Dendritic cell treated with granulocyte-macrophage colony-stimulating factor and Interleukin-4, amounts not matched to agents 40 ng/mL and 50 ng/mL, for 4 days (primary cell): ENCODE data around the gene RELB.
"Not testable (repeated sequence)": the region's sequence is repeated elsewhere in the genome, so short reads cannot be mapped to it uniquely, and the experiment has no call there.

Experiments
- H3K27ac Mint-ChIP-seq: one replicate; pipeline ENCODE4 v1.8.0; 2022; ENCODE audit warnings: mild to moderate bottlenecking, mixed read lengths
- H3K27me3 Mint-ChIP-seq: one replicate; pipeline ENCODE4 v1.8.0; 2022; ENCODE audit warnings: mild to moderate bottlenecking, mixed read lengths
- H3K36me3 Mint-ChIP-seq: one replicate; pipeline ENCODE4 v1.8.0; 2022; ENCODE audit warnings: low read depth, mixed read lengths
- H3K4me1 Mint-ChIP-seq: one replicate; pipeline ENCODE4 v1.8.0; 2022; ENCODE audit warnings: low read depth, mixed read lengths
- H3K4me3 Mint-ChIP-seq: one replicate; pipeline ENCODE4 v1.8.0; 2022; ENCODE audit warnings: mild to moderate bottlenecking, moderate library complexity, mixed read lengths
- H3K9me3 Mint-ChIP-seq: one replicate; pipeline ENCODE4 v1.8.0; 2022; ENCODE audit warnings: mixed read lengths
- intact Hi-C: fragments of 100-400 bp; cut with micrococcal nuclease; formaldehyde crosslinking; loops from one replicate; pipeline ENCODE4 v1.15.0; 2022

RELB gene

GRCh38 chr19:45001087-45001739 lies at the start of gene RELB:
Gene RELB (plus strand): TSS chr19:45001464. CDS start chr19:45001580, 116 bp downstream.
- peaks cover 49% of the 10 kb centered on the region for H3K36me3 Mint-ChIP-seq
- H3K27me3 Mint-ChIP-seq = peaks cover 4% of the 10 kb centered on the region
- peak within 1 kb of the TSS; percentile 93 for H3K4me3 Mint-ChIP-seq
- H3K4me1 Mint-ChIP-seq = peaks cover 19% of the 10 kb centered on the region
- H3K27ac Mint-ChIP-seq = peak within 1 kb of the TSS; percentile 100
- H3K9me3 Mint-ChIP-seq = no peaks in the 10 kb centered on the region
- intact Hi-C loops = loop anchor here (5.0 kb wide), 2 partner anchors 49 to 176 kb away; partner anchors contain the start of genes BLOC1S3 and TRAPPC6A

GRCh38 chr19:44954278-44954648 lies 47.0 kb upstream of the RELB start:
- Mint-ChIP-seq H3K4me3 (peak overlapping the region; percentile 94), H3K36me3 (peaks cover 41% of the 10 kb centered on the region), H3K27ac (peak overlapping the region; percentile 95), H3K27me3 (no peaks in the 10 kb centered on the region), H3K4me1 (peaks cover 42% of the 10 kb centered on the region), H3K9me3 (no peaks in the 10 kb centered on the region)
- intact Hi-C loops = loop anchor here (2.0 to 5.0 kb wide), 2 partner anchors 48 to 63 kb away; partner anchors contain the start of genes RELB and TOMM40

GRCh38 chr19:44954649-44955504 lies 46.4 kb upstream of the RELB start, which contains the start of gene CLPTM1:
Gene CLPTM1 (plus strand): TSS chr19:44955380. CDS start chr19:44955396, 16 bp downstream.
- Mint-ChIP-seq H3K9me3 (no peaks in the 10 kb centered on the region), H3K36me3 (peaks cover 43% of the 10 kb centered on the region), H3K27me3 (no peaks in the 10 kb centered on the region), H3K27ac (peak within 1 kb of the TSS; percentile 95), H3K4me1 (peaks cover 45% of the 10 kb centered on the region), H3K4me3 (peak within 1 kb of the TSS; percentile 94)
- intact Hi-C loops = loop anchor here (2.0 to 5.0 kb wide), 2 partner anchors 47 to 64 kb away; partner anchors contain the start of genes RELB and TOMM40

- H3K9me3 Mint-ChIP-seq = no peaks in the 10 kb centered on the region
- H3K4me3 Mint-ChIP-seq = peak overlapping the region; percentile 94
- peak overlapping the region; percentile 95 for H3K27ac Mint-ChIP-seq
- H3K4me1 Mint-ChIP-seq = peaks cover 54% of the 10 kb centered on the region
- intact Hi-C loops = loop anchor here (2.0 kb wide), 1 partner anchor 65 kb away; the partner anchor contains the start of gene TOMM40
- H3K36me3 Mint-ChIP-seq = peaks cover 44% of the 10 kb centered on the region
- no peaks in the 10 kb centered on the region for H3K27me3 Mint-ChIP-seq
Observed at GRCh38 chr19:44955505-44956439, 45.5 kb upstream of the RELB start.

- intact Hi-C loops = no loop called here
- H3K4me1 Mint-ChIP-seq = peaks cover 67% of the 10 kb centered on the region
- H3K4me3 Mint-ChIP-seq = no peak overlapping the region
- no peaks in the 10 kb centered on the region for H3K27me3 Mint-ChIP-seq
- H3K36me3 Mint-ChIP-seq = peaks cover 61% of the 10 kb centered on the region
- H3K9me3 Mint-ChIP-seq = no peaks in the 10 kb centered on the region
- H3K27ac Mint-ChIP-seq = peak overlapping the region; percentile 20
Observed at GRCh38 chr19:44957526-44957925, 43.7 kb upstream of the RELB start.

- H3K27ac Mint-ChIP-seq = peak overlapping the region; percentile 20
- peaks cover 67% of the 10 kb centered on the region for H3K4me1 Mint-ChIP-seq
- intact Hi-C loops = no loop called here
Observed at GRCh38 chr19:44958090-44958489, 43.2 kb upstream of the RELB start.

GRCh38 chr19:44959691-44960090 lies 41.6 kb upstream of the RELB start:
- H3K36me3 Mint-ChIP-seq = peaks cover 69% of the 10 kb centered on the region
- H3K4me1 Mint-ChIP-seq = peaks cover 53% of the 10 kb centered on the region
- intact Hi-C loops = no loop called here
- peak overlapping the region; percentile 72 for H3K27ac Mint-ChIP-seq
- H3K9me3 Mint-ChIP-seq = no peaks in the 10 kb centered on the region
- no peak overlapping the region for H3K4me3 Mint-ChIP-seq
- no peaks in the 10 kb centered on the region for H3K27me3 Mint-ChIP-seq

More at GRCh38 chr19:44958090-44958489, 43.2 kb upstream of the RELB start:
- Mint-ChIP-seq H3K36me3 (peaks cover 62% of the 10 kb centered on the region), H3K27me3 (no peaks in the 10 kb centered on the region), H3K4me3 (no peak overlapping the region), H3K9me3 (no peaks in the 10 kb centered on the region)

- no peaks in the 10 kb centered on the region for H3K27me3 Mint-ChIP-seq
- peak overlapping the region; percentile 72 for H3K27ac Mint-ChIP-seq
- intact Hi-C loops = no loop called here
- peaks cover 46% of the 10 kb centered on the region for H3K4me1 Mint-ChIP-seq
- H3K4me3 Mint-ChIP-seq = no peak overlapping the region
- H3K36me3 Mint-ChIP-seq = peaks cover 71% of the 10 kb centered on the region
- H3K9me3 Mint-ChIP-seq = no peaks in the 10 kb centered on the region
Observed at GRCh38 chr19:44960906-44961728, 40.1 kb upstream of the RELB start.

GRCh38 chr19:44961821-44962220 lies 39.4 kb upstream of the RELB start:
- Mint-ChIP-seq H3K4me3 (no peak overlapping the region), H3K36me3 (peaks cover 78% of the 10 kb centered on the region), H3K9me3 (no peaks in the 10 kb centered on the region), H3K4me1 (peaks cover 39% of the 10 kb centered on the region), H3K27ac (no peak overlapping the region), H3K27me3 (no peaks in the 10 kb centered on the region)
- intact Hi-C loops = no loop called here

GRCh38 chr19:44968118-44968517 lies 33.1 kb upstream of the RELB start:
- H3K36me3 Mint-ChIP-seq = peaks cover 85% of the 10 kb centered on the region
- intact Hi-C loops = no loop called here
- H3K4me3 Mint-ChIP-seq = no peak overlapping the region
- H3K27ac Mint-ChIP-seq = no peak overlapping the region
- H3K27me3 Mint-ChIP-seq = no peaks in the 10 kb centered on the region
- H3K9me3 Mint-ChIP-seq = no peaks in the 10 kb centered on the region
- no peaks in the 10 kb centered on the region for H3K4me1 Mint-ChIP-seq

- Mint-ChIP-seq H3K36me3 (peaks cover 86% of the 10 kb centered on the region), H3K4me3 (no peak overlapping the region), H3K4me1 (no peaks in the 10 kb centered on the region), H3K27me3 (no peaks in the 10 kb centered on the region), H3K9me3 (no peaks in the 10 kb centered on the region), H3K27ac (no peak overlapping the region)
- intact Hi-C loops = no loop called here
Observed at GRCh38 chr19:44968670-44969069, 32.6 kb upstream of the RELB start.

- H3K27ac Mint-ChIP-seq = no peak overlapping the region
Observed at GRCh38 chr19:44969437-44969836, 31.8 kb upstream of the RELB start.

GRCh38 chr19:44971451-44971850 lies 29.8 kb upstream of the RELB start:
- H3K36me3 Mint-ChIP-seq = peaks cover 86% of the 10 kb centered on the region
- H3K9me3 Mint-ChIP-seq, H3K4me3 Mint-ChIP-seq, intact Hi-C loops, H3K27me3 Mint-ChIP-seq, H3K4me1 Mint-ChIP-seq, H3K27ac Mint-ChIP-seq: not testable (repeated sequence)

More at GRCh38 chr19:44969437-44969836, 31.8 kb upstream of the RELB start:
- no peaks in the 10 kb centered on the region for H3K4me1 Mint-ChIP-seq
- intact Hi-C loops = no loop called here
- H3K36me3 Mint-ChIP-seq = peaks cover 86% of the 10 kb centered on the region
- no peaks in the 10 kb centered on the region for H3K27me3 Mint-ChIP-seq
- no peaks in the 10 kb centered on the region for H3K9me3 Mint-ChIP-seq
- H3K4me3 Mint-ChIP-seq = no peak overlapping the region
